ENCODE data around the gene MAJIN.

DNA sequence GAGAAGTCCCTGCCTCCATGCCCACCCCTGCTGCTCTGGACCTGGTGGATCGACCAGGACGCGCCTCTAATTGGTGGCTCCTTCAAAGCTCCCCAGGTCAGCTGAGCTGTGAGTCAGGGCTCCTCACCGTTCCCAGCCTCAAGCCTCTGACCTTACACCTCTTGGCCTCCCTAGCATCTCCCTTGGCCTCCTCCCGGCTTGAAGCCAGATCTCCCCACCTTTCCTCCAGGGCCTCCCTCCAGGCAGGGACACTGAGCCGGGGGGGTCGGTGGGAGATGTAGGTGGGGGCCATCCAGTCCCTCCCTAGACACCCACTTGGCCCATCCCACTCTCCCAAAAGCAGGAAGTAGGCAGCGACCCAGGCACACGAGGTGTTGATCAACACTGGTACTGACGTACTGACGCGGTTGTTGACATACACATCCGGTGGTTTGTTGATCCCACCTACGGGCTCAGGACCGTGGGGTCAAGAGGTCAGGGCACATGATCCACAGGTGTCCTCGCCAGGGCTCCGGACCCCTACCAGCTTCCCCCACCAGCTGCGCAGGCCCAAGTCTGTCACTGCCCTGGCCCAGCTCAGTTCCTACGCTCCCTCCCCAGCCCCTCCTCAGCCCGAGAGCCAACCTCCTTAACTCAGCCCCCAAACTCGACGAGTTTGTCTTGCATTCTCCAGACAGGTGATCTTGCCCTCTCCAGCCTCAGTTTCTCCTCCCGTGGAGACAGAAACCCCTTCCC, 55.7 kb downstream of the MAJIN start:
- TF ChIP-seq, protein P1, sequence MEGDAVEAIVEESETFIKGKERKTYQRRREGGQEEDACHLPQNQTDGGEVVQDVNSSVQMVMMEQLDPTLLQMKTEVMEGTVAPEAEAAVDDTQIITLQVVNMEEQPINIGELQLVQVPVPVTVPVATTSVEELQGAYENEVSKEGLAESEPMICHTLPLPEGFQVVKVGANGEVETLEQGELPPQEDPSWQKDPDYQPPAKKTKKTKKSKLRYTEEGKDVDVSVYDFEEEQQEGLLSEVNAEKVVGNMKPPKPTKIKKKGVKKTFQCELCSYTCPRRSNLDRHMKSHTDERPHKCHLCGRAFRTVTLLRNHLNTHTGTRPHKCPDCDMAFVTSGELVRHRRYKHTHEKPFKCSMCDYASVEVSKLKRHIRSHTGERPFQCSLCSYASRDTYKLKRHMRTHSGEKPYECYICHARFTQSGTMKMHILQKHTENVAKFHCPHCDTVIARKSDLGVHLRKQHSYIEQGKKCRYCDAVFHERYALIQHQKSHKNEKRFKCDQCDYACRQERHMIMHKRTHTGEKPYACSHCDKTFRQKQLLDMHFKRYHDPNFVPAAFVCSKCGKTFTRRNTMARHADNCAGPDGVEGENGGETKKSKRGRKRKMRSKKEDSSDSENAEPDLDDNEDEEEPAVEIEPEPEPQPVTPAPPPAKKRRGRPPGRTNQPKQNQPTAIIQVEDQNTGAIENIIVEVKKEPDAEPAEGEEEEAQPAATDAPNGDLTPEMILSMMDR (conservative IDR thresholded peaks at IDR 0.05; ENCODE audit: low read length): no peak
- no peak for TF ChIP-seq EZH2phosphoT487 (IDR thresholded peaks at IDR 0.05; ENCODE audit: borderline replicate concordance, low read depth, low read length)
